Ascending aorta (tissue), 2 donors: ENCODE results near the gene ALX1. TPM values are rescaled to one million over a fixed set of nuclear protein-coding genes. Genes with fewer than 3 reads are reported as not detected.

Source experiments
- DNase-seq, 2 donors: peaks; one replicate each; pipeline ENCODE4 v3.0.0-alpha.2; 2019; ENCODE audit warnings: low spot score in 2 of 2
- H3K27ac ChIP-seq, 2 donors: fragments of 200-600 bp; sonication (generic); one replicate each; pipeline ENCODE4 v1.5.1; 2016 to 2017; ENCODE audit warnings: mild to moderate bottlenecking in 1 of 2
- H3K27me3 ChIP-seq: fragments of 200-600 bp; sonication (generic); one replicate; pipeline ENCODE4 v1.5.1; 2017
- H3K36me3 ChIP-seq, 2 donors: fragments of 200-600 bp; sonication (generic); one replicate each; pipeline ENCODE4 v1.5.1; 2016
- H3K4me1 ChIP-seq, 2 donors: fragments of 200-600 bp; sonication (generic); one replicate each; pipeline ENCODE4 v1.5.1; 2016 to 2017; ENCODE audit warnings: mild to moderate bottlenecking in 1 of 2
- H3K4me3 ChIP-seq, 2 donors: fragments of 200-600 bp; sonication (generic); one replicate each; pipeline ENCODE4 v1.5.1; 2016 to 2017; ENCODE audit warnings: mild to moderate bottlenecking in 1 of 2
- H3K9me3 ChIP-seq, 2 donors: fragments of 200-600 bp; sonication (generic); one replicate each; pipeline ENCODE4 v1.5.1; 2016
- intact Hi-C: fragments of 100-400 bp; cut with DNase I; formaldehyde crosslinking; loops from one replicate; pipeline ENCODE4 v1.15.1; 2023
- total RNA-seq: library from RNA; depleted of rRNA; stranded (reverse); fragments of >200 nt; gene quantifications from one replicate; pipeline ENCODE4 v1.1.0, GENCODE V29; 2016
- TF ChIP-seq, protein P1 (sequence below), 3 experiments: fragments of 200-600 bp in 2 of 3; fragments of 450-650 bp in 1 of 3; sonication (generic) in 2 of 3; IDR thresholded peaks; one replicate each; pipeline ENCODE4 v1.5.1; 2016 to 2019; ENCODE audit warnings: antibody characterized with exemption in 3 of 3, mild to moderate bottlenecking in 1 of 3, moderate library complexity in 1 of 3

Gene ALX1
- total RNA-seq, 1 donor from 2014 or later = not detected

DNA sequence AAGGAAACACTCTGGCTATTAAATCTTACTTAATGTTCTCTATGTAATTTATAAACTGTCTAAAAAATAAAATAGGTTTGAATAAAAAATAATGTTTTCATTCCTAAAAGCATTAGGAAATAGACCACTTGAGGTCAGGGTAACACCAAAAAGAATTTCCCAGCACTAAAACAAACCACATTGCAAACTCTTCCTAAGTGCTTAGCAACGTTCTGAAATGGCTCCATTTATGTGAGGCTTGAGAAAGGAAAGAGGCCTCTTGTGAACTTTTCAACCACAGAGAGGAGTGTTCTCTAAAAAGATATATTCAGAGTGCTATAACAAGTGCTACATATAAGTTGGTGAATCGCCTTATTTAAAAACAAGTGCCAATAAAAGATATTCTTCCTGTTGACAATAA lies 42.7 kb downstream of the ALX1 start:
- TF ChIP-seq, protein P1, sequence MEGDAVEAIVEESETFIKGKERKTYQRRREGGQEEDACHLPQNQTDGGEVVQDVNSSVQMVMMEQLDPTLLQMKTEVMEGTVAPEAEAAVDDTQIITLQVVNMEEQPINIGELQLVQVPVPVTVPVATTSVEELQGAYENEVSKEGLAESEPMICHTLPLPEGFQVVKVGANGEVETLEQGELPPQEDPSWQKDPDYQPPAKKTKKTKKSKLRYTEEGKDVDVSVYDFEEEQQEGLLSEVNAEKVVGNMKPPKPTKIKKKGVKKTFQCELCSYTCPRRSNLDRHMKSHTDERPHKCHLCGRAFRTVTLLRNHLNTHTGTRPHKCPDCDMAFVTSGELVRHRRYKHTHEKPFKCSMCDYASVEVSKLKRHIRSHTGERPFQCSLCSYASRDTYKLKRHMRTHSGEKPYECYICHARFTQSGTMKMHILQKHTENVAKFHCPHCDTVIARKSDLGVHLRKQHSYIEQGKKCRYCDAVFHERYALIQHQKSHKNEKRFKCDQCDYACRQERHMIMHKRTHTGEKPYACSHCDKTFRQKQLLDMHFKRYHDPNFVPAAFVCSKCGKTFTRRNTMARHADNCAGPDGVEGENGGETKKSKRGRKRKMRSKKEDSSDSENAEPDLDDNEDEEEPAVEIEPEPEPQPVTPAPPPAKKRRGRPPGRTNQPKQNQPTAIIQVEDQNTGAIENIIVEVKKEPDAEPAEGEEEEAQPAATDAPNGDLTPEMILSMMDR (IDR thresholded peaks at IDR 0.05) = no peak
- intact Hi-C loops = no loop called here
- no peak overlapping the region for H3K4me3 ChIP-seq
- no peaks in the 10 kb centered on the region for H3K27me3 ChIP-seq
- DNase-seq = no peak
- no peaks in the 10 kb centered on the region for H3K36me3 ChIP-seq
- H3K27ac ChIP-seq = no peak overlapping the region
- H3K9me3 ChIP-seq = no peaks in the 10 kb centered on the region
- H3K4me1 ChIP-seq = no peaks in the 10 kb centered on the region

- Histone ChIP-seq H3K4me3 (no peak overlapping the region), H3K36me3 (no peaks in the 10 kb centered on the region), H3K9me3 (no peaks in the 10 kb centered on the region), H3K4me1 (no peaks in the 10 kb centered on the region), H3K27ac (no peak overlapping the region), H3K27me3 (no peaks in the 10 kb centered on the region)
- no peak for DNase-seq
- TF ChIP-seq, protein P1 (IDR thresholded peaks at IDR 0.05) = no peak
- intact Hi-C loops = no loop called here
These were observed 45.4 kb downstream of the ALX1 start for GRCh38 chr12:85325442-85325841.

GRCh38 chr12:85329913-85330312 lies 49.9 kb downstream of the ALX1 start:
- TF ChIP-seq, protein P1 (IDR thresholded peaks at IDR 0.05) = no peak

DNA sequence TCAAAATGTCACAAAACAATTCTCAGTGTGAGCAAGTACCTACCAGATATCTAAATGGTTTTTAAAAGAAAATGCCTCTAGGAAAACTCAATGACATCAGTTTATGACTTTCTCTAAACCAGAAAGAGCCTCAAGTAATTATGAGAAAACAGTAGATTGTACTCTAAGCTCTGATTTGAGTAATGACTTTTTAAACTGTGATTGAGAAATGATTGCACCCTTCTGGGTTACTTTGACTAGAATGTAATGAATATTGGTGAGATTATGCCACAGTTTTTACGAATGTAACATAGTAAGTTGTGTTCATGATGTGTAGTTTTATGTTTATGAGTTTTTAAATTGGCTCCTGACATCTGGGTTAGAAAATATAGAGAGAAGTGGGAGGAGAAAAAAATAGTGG lies 68.8 kb downstream of the ALX1 start:
- intact Hi-C loops = no loop called here
- TF ChIP-seq, protein P1 (IDR thresholded peaks at IDR 0.05) = no peak
- H3K4me1 ChIP-seq = no peaks in the 10 kb centered on the region
- no peak overlapping the region for H3K4me3 ChIP-seq
- no peak overlapping the region for H3K27ac ChIP-seq
- H3K36me3 ChIP-seq = no peaks in the 10 kb centered on the region
- no peaks in the 10 kb centered on the region for H3K27me3 ChIP-seq
- DNase-seq = no peak
- H3K9me3 ChIP-seq = no peaks in the 10 kb centered on the region

More at GRCh38 chr12:85329913-85330312, 49.9 kb downstream of the ALX1 start:
- H3K27me3 ChIP-seq = no peaks in the 10 kb centered on the region
- no peak overlapping the region for H3K4me3 ChIP-seq
- no peaks in the 10 kb centered on the region for H3K4me1 ChIP-seq
- H3K27ac ChIP-seq = no peak overlapping the region
- intact Hi-C loops = no loop called here
- no peaks in the 10 kb centered on the region for H3K9me3 ChIP-seq
- H3K36me3 ChIP-seq = no peaks in the 10 kb centered on the region
- DNase-seq = no peak

GRCh38 chr12:85350356-85350755 lies 70.3 kb downstream of the ALX1 start:
- TF ChIP-seq, protein P1 (IDR thresholded peaks at IDR 0.05) = no peak
- Histone ChIP-seq H3K27me3 (no peaks in the 10 kb centered on the region), H3K4me3 (no peak overlapping the region), H3K9me3 (no peaks in the 10 kb centered on the region), H3K4me1 (no peaks in the 10 kb centered on the region), H3K27ac (no peak overlapping the region), H3K36me3 (no peaks in the 10 kb centered on the region)
- no peak for DNase-seq
- intact Hi-C loops = no loop called here

Other genes starting within 250 kb of the ALX1 start
- not detected for gene TSPAN19, start 243.9 kb upstream of the ALX1 start, total RNA-seq
- gene LRRIQ1, start 243.9 kb upstream of the ALX1 start, total RNA-seq = not detected